Progenitor cell of endocrine pancreas (in vitro differentiated cells): ENCODE results near the gene PSMC1. TPM values are rescaled to one million over a fixed set of nuclear protein-coding genes. Genes with fewer than 3 reads are reported as not detected.
"Not testable (repeated sequence)": the region's sequence is repeated elsewhere in the genome, so short reads cannot be mapped to it uniquely, and the experiment has no call there.

Source experiments
- DNase-seq: peaks from one replicate; pipeline ENCODE4 v3.0.0; 2021; ENCODE audit warnings: low spot score; ENCODE audit not compliant: unreplicated experiment
- H3K27ac Mint-ChIP-seq: 2 replicates; pipeline ENCODE4 v1.8.0; 2021; ENCODE audit warnings: mild to moderate bottlenecking, moderate library complexity, mixed read lengths
- H3K27me3 Mint-ChIP-seq: 2 replicates; pipeline ENCODE4 v1.8.0; 2021; ENCODE audit warnings: mixed read lengths
- H3K36me3 Mint-ChIP-seq: 2 replicates; pipeline ENCODE4 v1.8.0; 2022; ENCODE audit warnings: mixed read lengths; ENCODE audit not compliant: insufficient read depth
- H3K4me1 Mint-ChIP-seq: 2 replicates; pipeline ENCODE4 v1.8.0; 2021; ENCODE audit warnings: low read depth, mixed read lengths
- H3K4me3 Mint-ChIP-seq: 2 replicates; pipeline ENCODE4 v1.8.0; 2021; ENCODE audit warnings: low read depth, mild to moderate bottlenecking, moderate library complexity, mixed read lengths
- H3K9me3 Mint-ChIP-seq: 2 replicates; pipeline ENCODE4 v1.8.0; 2021; ENCODE audit warnings: low read depth, mixed read lengths
- CTCF ChIP-seq: fragments of 200-600 bp; sonication (generic); IDR thresholded peaks from one replicate; pipeline ENCODE4 v1.5.0; 2021; ENCODE audit warnings: antibody characterized with exemption, mild to moderate bottlenecking; ENCODE audit not compliant: unreplicated experiment
- long read RNA-seq: library from polyadenylated mRNA; unstranded; transcript quantifications from one replicate; pipeline ENCODE4 v2.0.0, GENCODE V29; 2020
- total RNA-seq: library from RNA; stranded (reverse); gene quantifications from 2 replicates; pipeline ENCODE4 v1.2.1, GENCODE V29; 2021

Gene PSMC1
- 96.2 and 96.8 TPM in 2 replicates for total RNA-seq
- long read RNA-seq, full-length matches to known transcripts: 436 of 479 reads
- long read RNA-seq, partial matches to known transcripts: 14 of 479 reads
- long read RNA-seq, other reads (novel, unspliced or antisense): 29 of 479 reads

DNA sequence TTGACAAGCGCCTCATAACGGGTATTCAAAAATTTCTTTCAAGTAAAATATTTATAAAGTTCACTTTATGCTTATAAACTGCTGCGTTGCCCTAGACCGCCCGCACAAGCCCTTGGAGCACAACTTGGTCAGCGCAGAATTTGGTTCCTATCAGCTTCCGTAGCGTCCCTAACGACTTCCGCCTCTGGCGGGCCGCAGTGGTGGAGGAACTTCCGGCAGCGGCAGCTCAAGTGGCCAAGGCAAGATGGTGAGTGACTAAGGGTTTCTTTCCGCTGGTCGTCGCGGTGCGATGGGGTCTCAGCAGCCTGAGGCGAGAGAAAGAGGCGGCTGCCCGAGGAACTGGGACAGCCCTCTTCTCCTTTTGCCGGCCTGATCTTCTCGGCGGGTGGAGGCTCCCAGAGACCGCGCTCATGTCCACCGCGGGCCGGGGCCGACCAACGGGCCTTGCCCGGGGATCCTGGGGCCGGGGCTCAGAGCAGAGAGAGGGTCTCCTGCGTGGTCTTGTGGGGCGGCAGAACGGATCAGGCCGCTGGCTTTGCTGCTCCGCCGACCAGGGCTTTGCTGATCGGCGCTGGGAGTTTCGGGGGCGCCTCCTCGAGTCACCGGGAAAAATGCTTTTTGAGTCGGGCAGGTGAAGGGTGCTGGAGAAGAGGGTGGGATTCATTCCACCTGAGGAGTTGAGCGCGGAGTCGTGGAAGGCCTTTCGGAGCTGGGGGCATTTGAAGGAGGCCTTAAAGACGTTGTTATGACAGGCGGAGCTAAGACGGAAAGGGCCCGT lies at the start of gene PSMC1:
Gene PSMC1, plus strand, starts transcription at position 200 of the 778 bp plus-strand sequence. Its CDS starts 45 bp downstream, at position 245.
- Mint-ChIP-seq H3K36me3 (peaks cover 15% of the 10 kb centered on the region), H3K4me3 (peak within 1 kb of the TSS; percentile 98), H3K9me3 (peaks cover 5% of the 10 kb centered on the region), H3K27ac (peak within 1 kb of the TSS; percentile 98), H3K4me1 (peaks cover 19% of the 10 kb centered on the region), H3K27me3 (peaks cover 26% of the 10 kb centered on the region)
- DNase-seq: peak; percentile 65
- TF ChIP-seq CTCF: no peak

GRCh38 chr14:90213099-90213748 lies 43.1 kb upstream of the PSMC1 start:
- no peak for DNase-seq
- H3K27me3 Mint-ChIP-seq: no peaks in the 10 kb centered on the region
- no peak overlapping the region for H3K27ac Mint-ChIP-seq
- H3K9me3 Mint-ChIP-seq: peaks cover 11% of the 10 kb centered on the region
- no peaks in the 10 kb centered on the region for H3K36me3 Mint-ChIP-seq
- H3K4me1 Mint-ChIP-seq: no peaks in the 10 kb centered on the region
- no peak for TF ChIP-seq CTCF
- no peak overlapping the region for H3K4me3 Mint-ChIP-seq

GRCh38 chr14:90228478-90228877 lies 27.9 kb upstream of the PSMC1 start:
- no peaks in the 10 kb centered on the region for H3K36me3 Mint-ChIP-seq
- no peak overlapping the region for H3K27ac Mint-ChIP-seq
- no peak for TF ChIP-seq CTCF
- H3K4me3 Mint-ChIP-seq: no peak overlapping the region
- no peaks in the 10 kb centered on the region for H3K4me1 Mint-ChIP-seq
- no peak for DNase-seq
- peaks cover 6% of the 10 kb centered on the region for H3K27me3 Mint-ChIP-seq
- peaks cover 5% of the 10 kb centered on the region for H3K9me3 Mint-ChIP-seq

DNA sequence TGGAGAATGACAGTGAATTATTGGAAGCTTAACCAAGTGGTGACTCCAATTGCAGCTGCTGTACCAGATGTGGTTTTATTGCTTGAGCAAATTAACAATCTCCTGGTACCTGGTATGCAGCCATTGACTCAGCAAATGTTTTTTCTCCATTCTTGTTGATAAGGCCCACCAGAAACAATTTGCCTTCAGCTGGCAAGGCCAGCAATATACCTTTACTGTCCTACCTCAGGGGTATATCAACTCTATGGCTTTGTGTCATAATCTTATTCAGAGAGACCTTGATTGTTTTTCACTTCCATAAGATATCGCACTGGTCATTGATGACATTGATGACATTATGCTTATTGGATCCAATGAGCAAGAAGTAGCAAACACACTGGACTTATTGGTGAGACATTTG lies 26.4 kb upstream of the PSMC1 start:
- not testable (repeated sequence) for H3K9me3 Mint-ChIP-seq, DNase-seq, H3K4me1 Mint-ChIP-seq, H3K27ac Mint-ChIP-seq, H3K36me3 Mint-ChIP-seq, H3K4me3 Mint-ChIP-seq
- peaks cover 12% of the 10 kb centered on the region for H3K27me3 Mint-ChIP-seq

DNA sequence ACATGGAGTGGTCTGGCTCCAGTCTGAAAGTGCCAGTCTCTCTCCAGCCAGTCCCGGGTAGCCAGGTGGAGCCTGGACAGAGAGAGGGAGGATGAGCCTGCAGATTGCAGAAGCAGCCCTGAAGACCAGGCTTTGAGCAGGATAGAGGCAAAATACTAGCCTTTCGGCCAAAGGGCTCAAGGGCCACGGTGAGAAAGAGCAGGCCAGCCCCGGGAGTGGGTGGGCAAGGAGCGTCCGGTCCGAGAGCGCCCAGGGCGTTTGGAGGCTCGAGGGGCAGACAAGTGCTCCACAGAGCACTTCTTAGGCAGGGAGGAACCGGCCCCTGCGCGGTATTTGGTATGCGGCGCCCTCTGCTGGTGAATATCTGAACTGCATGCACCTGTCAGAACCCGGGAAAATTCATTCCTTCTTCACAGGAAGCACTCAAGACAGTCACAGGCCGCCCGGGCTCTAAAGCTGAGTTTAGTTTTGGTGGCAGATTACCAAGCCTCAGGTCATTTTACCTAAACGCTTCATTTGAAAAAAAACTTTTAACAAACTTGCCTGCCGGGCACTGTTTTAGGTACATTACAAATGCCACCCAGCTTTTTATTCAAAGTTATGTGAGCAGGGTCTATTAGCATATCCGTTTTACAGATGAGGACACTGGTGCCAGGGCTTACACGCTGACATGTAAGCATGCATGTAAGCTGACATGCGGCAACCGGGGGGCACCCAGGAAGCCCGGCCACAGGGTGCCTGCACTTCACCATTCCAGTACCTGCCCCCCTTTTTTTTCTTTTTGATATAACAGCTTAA lies 21.0 kb upstream of the PSMC1 start:
- peak; percentile 99 for TF ChIP-seq CTCF
- peak overlapping the region; percentile 49 for H3K27ac Mint-ChIP-seq
- peaks cover 24% of the 10 kb centered on the region for H3K27me3 Mint-ChIP-seq
- DNase-seq: peak; percentile 69
- no peak overlapping the region for H3K4me3 Mint-ChIP-seq
- H3K36me3 Mint-ChIP-seq: peaks cover 8% of the 10 kb centered on the region
- H3K9me3 Mint-ChIP-seq: peaks cover 24% of the 10 kb centered on the region
- no peaks in the 10 kb centered on the region for H3K4me1 Mint-ChIP-seq
